BE2C (cell line): ENCODE results near the gene ANXA4.
"Not testable (repeated sequence)": the region's sequence is repeated elsewhere in the genome, so short reads cannot be mapped to it uniquely, and the experiment has no call there.

Source experiments
- DNase-seq: peaks from one replicate; pipeline ENCODE4 v3.0.0-alpha.2; 2020
- H3K27me3 ChIP-seq: fragments of 250-450 bp; sonication (Bioruptor Pico); 2 replicates; pipeline ENCODE4 v1.5.1; 2020; ENCODE audit warnings: mild to moderate bottlenecking
- H3K36me3 ChIP-seq: fragments of 250-450 bp; sonication (Bioruptor Pico); 2 replicates; pipeline ENCODE4 v1.5.1; 2020; ENCODE audit warnings: mild to moderate bottlenecking
- H3K4me1 ChIP-seq: fragments of 250-450 bp; sonication (Bioruptor Pico); 2 replicates; pipeline ENCODE4 v1.5.1; 2020
- H3K4me3 ChIP-seq: 2 replicates; pipeline ENCODE4 v1.5.1; 2011; ENCODE audit warnings: low read depth, low read length
- H3K9me3 ChIP-seq: fragments of 250-450 bp; sonication (Bioruptor Pico); 2 replicates; pipeline ENCODE4 v1.5.1; 2020
- CTCF ChIP-seq: IDR thresholded peaks from 2 replicates; pipeline ENCODE4 v1.5.1; 2012; ENCODE audit warnings: mild to moderate bottlenecking, low read depth, low read length

The ANXA4 gene

GRCh38 chr2:69770193-69770702 is 28.3 kb downstream of the ANXA4 start:
- no peaks in the 10 kb centered on the region for H3K36me3 ChIP-seq
- no peaks in the 10 kb centered on the region for H3K9me3 ChIP-seq
- TF ChIP-seq CTCF, result no peak
- H3K27me3 ChIP-seq, result no peaks in the 10 kb centered on the region
- H3K4me1 ChIP-seq, result no peaks in the 10 kb centered on the region
- no peak overlapping the region for H3K4me3 ChIP-seq
- no peak for DNase-seq

- Histone ChIP-seq H3K36me3 (no peaks in the 10 kb centered on the region), H3K4me1 (no peaks in the 10 kb centered on the region), H3K9me3 (no peaks in the 10 kb centered on the region), H3K27me3 (no peaks in the 10 kb centered on the region), H3K4me3 (no peak overlapping the region)
- no peak for DNase-seq
- no peak for TF ChIP-seq CTCF
These were observed 28.8 kb downstream of the ANXA4 start for GRCh38 chr2:69770747-69771146.

GRCh38 chr2:69771461-69771860 is 29.5 kb downstream of the ANXA4 start:
- H3K9me3 ChIP-seq, result no peaks in the 10 kb centered on the region
- no peaks in the 10 kb centered on the region for H3K4me1 ChIP-seq
- TF ChIP-seq CTCF, result no peak
- DNase-seq, result no peak
- no peak overlapping the region for H3K4me3 ChIP-seq
- no peaks in the 10 kb centered on the region for H3K27me3 ChIP-seq
- no peaks in the 10 kb centered on the region for H3K36me3 ChIP-seq

GRCh38 chr2:69773206-69773605 is 31.3 kb downstream of the ANXA4 start:
- Histone ChIP-seq H3K36me3 (no peaks in the 10 kb centered on the region), H3K27me3 (no peaks in the 10 kb centered on the region), H3K4me3 (no peak overlapping the region), H3K4me1 (no peaks in the 10 kb centered on the region), H3K9me3 (no peaks in the 10 kb centered on the region)
- DNase-seq, result no peak
- TF ChIP-seq CTCF, result no peak

- H3K4me3 ChIP-seq, H3K27me3 ChIP-seq, H3K9me3 ChIP-seq, H3K4me1 ChIP-seq, H3K36me3 ChIP-seq, DNase-seq: not testable (repeated sequence)
These were observed 32.5 kb downstream of the ANXA4 start for GRCh38 chr2:69774258-69774983.

- Histone ChIP-seq H3K4me3 (no peak overlapping the region), H3K27me3 (no peaks in the 10 kb centered on the region), H3K36me3 (no peaks in the 10 kb centered on the region), H3K4me1 (no peaks in the 10 kb centered on the region), H3K9me3 (no peaks in the 10 kb centered on the region)
- DNase-seq, result no peak
- TF ChIP-seq CTCF, result no peak
These were observed 33.3 kb downstream of the ANXA4 start for GRCh38 chr2:69774984-69775982.
